GM21825 (cell line): ENCODE data around the gene ATL3.
"Not testable (repeated sequence)": the region's sequence is repeated elsewhere in the genome, so short reads cannot be mapped to it uniquely, and the experiment has no call there.

ENCODE experiments used
- ATAC-seq: cut with Tn5 transposase; IDR thresholded peaks from one replicate; pipeline ENCODE4 v1.9.1; 2021; ENCODE audit warnings: mild to moderate bottlenecking, moderate library complexity; ENCODE audit not compliant: unreplicated experiment

The ATL3 gene

GRCh38 chr11:63590024-63590788 lies 81.0 kb downstream of the ATL3 start:
- no peak for ATAC-seq

GRCh38 chr11:63589000-63589399 lies 82.2 kb downstream of the ATL3 start:
- ATAC-seq = no peak

GRCh38 chr11:63586451-63587166 lies 84.6 kb downstream of the ATL3 start:
- ATAC-seq = no peak

- no peak for ATAC-seq
Measured at GRCh38 chr11:63583357-63583677, 87.9 kb downstream of the ATL3 start.

- ATAC-seq = not testable (repeated sequence)
Measured at GRCh38 chr11:63581224-63581623, 90.0 kb downstream of the ATL3 start.

GRCh38 chr11:63578882-63579281 lies 92.3 kb downstream of the ATL3 start:
- ATAC-seq = not testable (repeated sequence)

- ATAC-seq = no peak
Measured at GRCh38 chr11:63574856-63575602, 96.1 kb downstream of the ATL3 start.
